Activated naive CD4-positive, alpha-beta T cell treated with anti-CD3 and anti-CD28 coated beads, Interleukin-2, amount 10 ng/mL, durations not matched to agents 7 days and 5 days (primary cell): ENCODE measurements around the gene RAB35.
"Not testable (repeated sequence)": the region's sequence is repeated elsewhere in the genome, so short reads cannot be mapped to it uniquely, and the experiment has no call there.

Source experiments
- CTCF ChIA-PET: fragments of 350-600 bp; sonication (Branson Sonifier 250); formaldehyde crosslinking; loops from one replicate; lab custom pipeline; 2021; ENCODE audit warnings: antibody characterized with exemption; lab: Charles Lee
- DNase-seq: peaks from one replicate; pipeline ENCODE4 v3.0.0-alpha.2; 2020
- H3K27ac Mint-ChIP-seq: one replicate; pipeline ENCODE4 v1.8.0; 2021; ENCODE audit warnings: mild to moderate bottlenecking, moderate library complexity, mixed read lengths
- H3K27me3 Mint-ChIP-seq: one replicate; pipeline ENCODE4 v1.8.0; 2021; ENCODE audit warnings: mild to moderate bottlenecking, mixed read lengths
- H3K36me3 Mint-ChIP-seq: one replicate; pipeline ENCODE4 v1.8.0; 2021; ENCODE audit warnings: mixed read lengths
- H3K4me1 Mint-ChIP-seq: one replicate; pipeline ENCODE4 v1.8.0; 2021; ENCODE audit warnings: mixed read lengths
- H3K4me3 Mint-ChIP-seq: one replicate; pipeline ENCODE4 v1.8.0; 2021; ENCODE audit warnings: mild to moderate bottlenecking, moderate library complexity, mixed read lengths
- H3K9me3 Mint-ChIP-seq: one replicate; pipeline ENCODE4 v1.8.0; 2021; ENCODE audit warnings: mixed read lengths

Gene RAB35

DNA sequence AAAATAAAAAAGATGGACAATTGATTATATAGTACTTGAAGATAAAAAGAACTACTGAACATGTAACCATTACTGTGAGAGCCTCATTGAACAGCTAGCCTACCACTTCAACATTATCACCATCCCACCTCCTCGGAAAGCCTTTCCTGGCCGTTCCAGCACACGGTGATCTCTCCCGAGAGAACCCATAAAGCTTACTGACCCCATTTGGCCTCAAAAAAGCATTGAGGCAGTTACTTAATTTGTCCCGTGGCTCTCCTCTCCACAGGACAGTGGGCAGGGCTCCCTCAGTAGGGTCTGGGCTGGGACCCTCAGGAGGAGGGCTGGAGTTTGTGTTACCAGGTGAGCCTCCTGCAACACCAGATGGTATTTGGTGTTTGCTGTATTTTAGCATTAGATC lies 55.8 kb downstream of the RAB35 start:
- no peak for DNase-seq
- Mint-ChIP-seq H3K4me3 (no peak overlapping the region), H3K4me1 (no peaks in the 10 kb centered on the region), H3K9me3 (no peaks in the 10 kb centered on the region), H3K27me3 (no peaks in the 10 kb centered on the region), H3K27ac (no peak overlapping the region), H3K36me3 (peaks cover 10% of the 10 kb centered on the region)
- CTCF ChIA-PET = no interaction called here

GRCh38 chr12:120060196-120060595 lies 56.4 kb downstream of the RAB35 start:
- Mint-ChIP-seq H3K4me3 (no peak overlapping the region), H3K27ac (no peak overlapping the region), H3K36me3 (peaks cover 9% of the 10 kb centered on the region), H3K9me3 (no peaks in the 10 kb centered on the region), H3K27me3 (no peaks in the 10 kb centered on the region), H3K4me1 (no peaks in the 10 kb centered on the region)
- DNase-seq = no peak
- CTCF ChIA-PET = no interaction called here

GRCh38 chr12:120056739-120057138 lies 59.8 kb downstream of the RAB35 start:
- H3K4me3 Mint-ChIP-seq = no peak overlapping the region
- no peak for DNase-seq
- peaks cover 8% of the 10 kb centered on the region for H3K4me1 Mint-ChIP-seq
- no peak overlapping the region for H3K27ac Mint-ChIP-seq
- peaks cover 10% of the 10 kb centered on the region for H3K36me3 Mint-ChIP-seq
- CTCF ChIA-PET = no interaction called here
- H3K27me3 Mint-ChIP-seq = no peaks in the 10 kb centered on the region
- H3K9me3 Mint-ChIP-seq = peaks cover under 1% of the 10 kb centered on the region

DNA sequence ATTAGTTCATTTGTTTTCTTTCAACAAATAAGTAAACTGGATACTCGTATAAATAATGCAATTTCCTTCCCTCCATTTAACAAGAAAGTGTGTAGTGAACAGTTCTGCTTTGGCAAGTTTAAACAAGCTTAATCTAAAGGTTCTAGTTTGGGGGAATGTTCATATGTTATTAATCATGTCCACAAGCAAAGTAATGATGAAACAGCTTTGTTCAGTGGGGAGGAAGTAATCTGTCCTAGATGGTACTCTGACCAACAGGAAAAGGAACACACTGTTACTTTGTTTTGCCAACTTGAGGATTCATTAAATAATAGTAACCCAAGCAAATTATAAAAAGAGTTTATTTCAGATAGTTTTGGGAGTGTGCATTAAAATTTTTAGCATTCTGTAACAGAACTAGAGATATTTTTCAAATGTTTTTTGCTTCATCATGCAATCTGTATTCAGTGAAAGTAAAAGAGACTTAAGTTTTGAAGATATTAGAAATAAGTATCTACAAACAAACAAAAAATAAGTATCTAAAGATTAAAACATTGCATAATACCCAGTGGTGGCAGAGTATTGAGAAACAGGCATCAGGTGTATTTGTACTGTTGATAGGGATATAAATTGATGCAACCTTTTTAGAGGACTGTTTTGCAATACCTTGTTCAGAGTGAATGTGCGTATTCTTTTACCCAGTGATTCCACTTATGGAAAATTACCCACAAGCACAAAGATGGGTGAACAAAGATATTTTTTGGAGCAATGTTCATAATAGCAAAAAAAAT lies 61.1 kb downstream of the RAB35 start:
- Mint-ChIP-seq H3K4me1 (peaks cover 12% of the 10 kb centered on the region), H3K27ac (no peak overlapping the region), H3K4me3 (no peak overlapping the region), H3K9me3 (peaks cover 1% of the 10 kb centered on the region), H3K36me3 (peaks cover 11% of the 10 kb centered on the region), H3K27me3 (no peaks in the 10 kb centered on the region)
- CTCF ChIA-PET = no interaction called here
- DNase-seq = no peak

DNA sequence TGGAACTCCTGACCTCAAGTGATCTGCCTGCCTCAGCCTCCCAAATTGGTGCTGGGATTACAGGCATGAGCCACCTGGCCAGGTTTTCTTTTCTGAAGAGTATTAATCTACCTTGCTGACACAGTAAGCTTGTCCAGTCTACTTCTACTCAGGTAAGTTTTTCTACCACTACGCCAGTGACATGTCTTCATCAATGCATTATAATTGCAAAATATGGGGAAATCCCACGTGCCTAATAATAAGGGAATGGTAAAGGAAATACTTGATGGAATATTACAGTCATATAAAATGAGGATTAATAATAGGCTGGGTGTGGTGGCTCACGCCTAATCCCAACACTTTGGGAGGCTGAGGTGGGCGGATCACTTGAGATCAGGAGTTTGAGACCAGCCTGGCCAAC lies 62.3 kb downstream of the RAB35 start:
- Mint-ChIP-seq H3K27me3 (no peaks in the 10 kb centered on the region), H3K9me3 (peaks cover 1% of the 10 kb centered on the region), H3K36me3 (peaks cover 13% of the 10 kb centered on the region), H3K27ac (no peak overlapping the region), H3K4me3 (no peak overlapping the region), H3K4me1 (peaks cover 14% of the 10 kb centered on the region)
- no peak for DNase-seq
- CTCF ChIA-PET = no interaction called here

GRCh38 chr12:120051535-120051934 lies 65.0 kb downstream of the RAB35 start:
- H3K36me3 Mint-ChIP-seq = peaks cover 15% of the 10 kb centered on the region
- DNase-seq = no peak
- no peaks in the 10 kb centered on the region for H3K27me3 Mint-ChIP-seq
- no peak overlapping the region for H3K4me3 Mint-ChIP-seq
- CTCF ChIA-PET = no interaction called here
- H3K27ac Mint-ChIP-seq = no peak overlapping the region
- H3K9me3 Mint-ChIP-seq = peaks cover 1% of the 10 kb centered on the region
- H3K4me1 Mint-ChIP-seq = peaks cover 30% of the 10 kb centered on the region

DNA sequence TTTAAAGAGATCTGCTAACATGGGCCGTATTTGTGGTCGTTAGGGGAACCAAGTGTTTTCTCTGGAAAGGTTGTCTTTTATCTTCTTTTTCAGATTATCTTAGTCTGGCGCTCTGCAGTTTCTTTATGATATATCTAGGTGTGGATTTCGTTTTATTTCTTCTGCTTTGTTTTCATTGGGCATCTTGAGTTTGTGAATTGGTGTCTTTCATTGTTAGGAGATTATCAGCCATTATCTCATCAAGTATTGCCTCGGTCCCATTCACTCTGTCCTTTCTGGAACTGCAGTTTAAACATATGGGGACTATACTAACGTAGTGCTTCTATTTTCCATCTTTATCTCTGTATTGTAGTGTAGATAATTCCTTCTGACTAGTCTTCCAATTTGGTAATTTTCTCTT lies 67.1 kb downstream of the RAB35 start:
- peaks cover 30% of the 10 kb centered on the region for H3K4me1 Mint-ChIP-seq
- no peak for DNase-seq
- no peak overlapping the region for H3K4me3 Mint-ChIP-seq
- no peak overlapping the region for H3K27ac Mint-ChIP-seq
- CTCF ChIA-PET = no interaction called here
- H3K27me3 Mint-ChIP-seq = no peaks in the 10 kb centered on the region
- peaks cover 4% of the 10 kb centered on the region for H3K9me3 Mint-ChIP-seq
- H3K36me3 Mint-ChIP-seq = peaks cover 20% of the 10 kb centered on the region

GRCh38 chr12:120048263-120048662 lies 68.3 kb downstream of the RAB35 start:
- Mint-ChIP-seq H3K27me3 (no peaks in the 10 kb centered on the region), H3K4me1 (peaks cover 30% of the 10 kb centered on the region), H3K27ac (peak overlapping the region; percentile 13), H3K4me3 (no peak overlapping the region), H3K9me3 (peaks cover 4% of the 10 kb centered on the region), H3K36me3 (peaks cover 17% of the 10 kb centered on the region)
- DNase-seq = no peak
- CTCF ChIA-PET = interaction anchor here (0.8 kb wide), 1 partner anchor 32 kb away, joined by 3 read pairs; no protein-coding TSS in a partner anchor

GRCh38 chr12:120047072-120047471 lies 69.5 kb downstream of the RAB35 start:
- Mint-ChIP-seq H3K9me3 (peaks cover 4% of the 10 kb centered on the region), H3K4me3 (no peak overlapping the region), H3K4me1 (peaks cover 24% of the 10 kb centered on the region), H3K27ac (no peak overlapping the region), H3K36me3 (peaks cover 15% of the 10 kb centered on the region), H3K27me3 (no peaks in the 10 kb centered on the region)
- CTCF ChIA-PET = interaction anchor here (0.7 kb wide), 1 partner anchor 11 kb away, joined by 4 read pairs; no protein-coding TSS in a partner anchor
- no peak for DNase-seq

DNA sequence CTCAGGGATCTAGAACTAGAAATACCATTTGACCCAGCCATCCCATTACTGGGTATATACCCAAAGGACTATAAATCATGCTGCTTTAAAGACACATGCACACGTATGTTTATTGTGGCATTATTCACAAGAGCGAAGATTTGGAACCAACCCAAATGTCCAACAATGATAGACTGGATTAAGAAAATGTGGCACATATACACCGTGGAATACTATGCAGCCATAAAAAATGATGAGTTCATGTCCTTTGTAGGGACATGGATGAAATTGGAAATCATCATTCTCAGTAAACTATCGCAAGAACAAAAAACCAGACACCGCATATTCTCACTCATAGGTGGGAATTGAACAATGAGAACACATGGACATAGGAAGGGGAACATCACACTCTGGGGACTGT lies 71.2 kb downstream of the RAB35 start:
- H3K9me3 Mint-ChIP-seq, H3K27ac Mint-ChIP-seq, DNase-seq, H3K4me3 Mint-ChIP-seq, H3K27me3 Mint-ChIP-seq: not testable (repeated sequence)
- CTCF ChIA-PET = interaction anchor here (1.3 kb wide), 1 partner anchor 13 kb away, joined by 3 read pairs; no protein-coding TSS in a partner anchor
- Mint-ChIP-seq H3K4me1 (peaks cover 27% of the 10 kb centered on the region), H3K36me3 (peaks cover 19% of the 10 kb centered on the region)
